Adrenal gland (tissue), 5 donors: Measurements from ENCODE around the gene SLC13A5.

Experiments used
- POLR2A ChIP-seq, 2 donors: fragments of 450-650 bp; IDR thresholded peaks; one replicate each; pipeline ENCODE4 v1.6.1; 2017; ENCODE audit warnings: antibody characterized with exemption in 2 of 2, mild to moderate bottlenecking in 2 of 2, moderate library complexity in 1 of 2
- TF ChIP-seq, protein P1 (sequence below), 6 experiments: fragments of 450-650 bp in 4 of 6; fragments of 200-600 bp in 2 of 6; sonication (generic) in 1 of 6; IDR thresholded peaks; 1 replicate in 5 of 6; 2 replicates in 1 of 6; pipeline versions ENCODE4 v1.5.1 to v1.8.0; 2016 to 2021; ENCODE audit warnings: antibody characterized with exemption in 6 of 6, mild to moderate bottlenecking in 2 of 6, moderate library complexity in 1 of 6
- donor health status: DM: no; HTN: no; CAD: no.

- TF ChIP-seq, protein P1, sequence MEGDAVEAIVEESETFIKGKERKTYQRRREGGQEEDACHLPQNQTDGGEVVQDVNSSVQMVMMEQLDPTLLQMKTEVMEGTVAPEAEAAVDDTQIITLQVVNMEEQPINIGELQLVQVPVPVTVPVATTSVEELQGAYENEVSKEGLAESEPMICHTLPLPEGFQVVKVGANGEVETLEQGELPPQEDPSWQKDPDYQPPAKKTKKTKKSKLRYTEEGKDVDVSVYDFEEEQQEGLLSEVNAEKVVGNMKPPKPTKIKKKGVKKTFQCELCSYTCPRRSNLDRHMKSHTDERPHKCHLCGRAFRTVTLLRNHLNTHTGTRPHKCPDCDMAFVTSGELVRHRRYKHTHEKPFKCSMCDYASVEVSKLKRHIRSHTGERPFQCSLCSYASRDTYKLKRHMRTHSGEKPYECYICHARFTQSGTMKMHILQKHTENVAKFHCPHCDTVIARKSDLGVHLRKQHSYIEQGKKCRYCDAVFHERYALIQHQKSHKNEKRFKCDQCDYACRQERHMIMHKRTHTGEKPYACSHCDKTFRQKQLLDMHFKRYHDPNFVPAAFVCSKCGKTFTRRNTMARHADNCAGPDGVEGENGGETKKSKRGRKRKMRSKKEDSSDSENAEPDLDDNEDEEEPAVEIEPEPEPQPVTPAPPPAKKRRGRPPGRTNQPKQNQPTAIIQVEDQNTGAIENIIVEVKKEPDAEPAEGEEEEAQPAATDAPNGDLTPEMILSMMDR (IDR thresholded peaks at IDR 0.05) = no peak
- no peak for TF ChIP-seq POLR2A (IDR thresholded peaks at IDR 0.05)
Measured at GRCh38 chr17:6683081-6683684, 30.0 kb downstream of the SLC13A5 start.
